Activated T-helper 1 cell treated with anti-CD3 and anti-CD28 coated beads, Interleukin-2, amount 50 U/mL, for 16 hours (primary cell): ENCODE results near the gene FBXO21.
A peak's percentile ranks its signal among the peaks of the same experiment; 100 is the strongest.
"Not testable (repeated sequence)": the region's sequence is repeated elsewhere in the genome, so short reads cannot be mapped to it uniquely, and the experiment has no call there.

ENCODE experiments used
- DNase-seq, 2 donors: peaks; one replicate each; pipeline ENCODE4 v3.0.0-alpha.2; 2020; ENCODE audit warnings: low read depth in 1 of 2, low spot score in 1 of 2

The FBXO21 gene

GRCh38 chr12:117202033-117202432 is 11.8 kb upstream of the FBXO21 start:
- no peak for DNase-seq

GRCh38 chr12:117199956-117200744 is 9.9 kb upstream of the FBXO21 start:
- not testable (repeated sequence) for DNase-seq

GRCh38 chr12:117196334-117196733 is 6.1 kb upstream of the FBXO21 start:
- not testable (repeated sequence) for DNase-seq

- not testable (repeated sequence) for DNase-seq
These were observed 4.8 kb upstream of the FBXO21 start for GRCh38 chr12:117195027-117195426.

- no peak for DNase-seq
These were observed 3.6 kb upstream of the FBXO21 start for GRCh38 chr12:117193903-117194302.

GRCh38 chr12:117192581-117192980 is 2.3 kb upstream of the FBXO21 start:
- not testable (repeated sequence) for DNase-seq

- DNase-seq: no peak
These were observed 1.8 kb upstream of the FBXO21 start for GRCh38 chr12:117192057-117192456.

GRCh38 chr12:117189725-117190209 is 503 bp downstream of the FBXO21 start:
- DNase-seq: peak; percentile 8 to 13

GRCh38 chr12:117188961-117189724 is 1.1 kb downstream of the FBXO21 start:
- DNase-seq: no peak

- no peak for DNase-seq
These were observed 2.1 kb downstream of the FBXO21 start for GRCh38 chr12:117188121-117188665.

GRCh38 chr12:117187421-117187820 is 2.8 kb downstream of the FBXO21 start:
- DNase-seq: no peak

GRCh38 chr12:117182866-117183265 is 7.4 kb downstream of the FBXO21 start:
- DNase-seq: no peak

GRCh38 chr12:117181468-117181843 is 8.8 kb downstream of the FBXO21 start:
- not testable (repeated sequence) for DNase-seq

- no peak for DNase-seq
These were observed 9.4 kb downstream of the FBXO21 start for GRCh38 chr12:117180758-117181467.

GRCh38 chr12:117178745-117179144 is 11.5 kb downstream of the FBXO21 start:
- no peak for DNase-seq

- DNase-seq: no peak
These were observed 12.0 kb downstream of the FBXO21 start for GRCh38 chr12:117178301-117178700.

- no peak for DNase-seq
These were observed 18.1 kb downstream of the FBXO21 start for GRCh38 chr12:117172168-117172567.

GRCh38 chr12:117171499-117172162 is 18.6 kb downstream of the FBXO21 start:
- DNase-seq: no peak

GRCh38 chr12:117169548-117169947 is 20.7 kb downstream of the FBXO21 start:
- DNase-seq: no peak

GRCh38 chr12:117168976-117169375 is 21.3 kb downstream of the FBXO21 start:
- no peak for DNase-seq

GRCh38 chr12:117167769-117168168 is 22.5 kb downstream of the FBXO21 start:
- DNase-seq: no peak
